DMS79 (cell line): ENCODE measurements around the gene RAD51B.
"Not testable (repeated sequence)": the region's sequence is repeated elsewhere in the genome, so short reads cannot be mapped to it uniquely, and the experiment has no call there.

Source experiments
- DNase-seq: peaks from one replicate; lab custom pipeline; 2025; lab: John Stamatoyannopoulos, UW

The RAD51B gene

DNA sequence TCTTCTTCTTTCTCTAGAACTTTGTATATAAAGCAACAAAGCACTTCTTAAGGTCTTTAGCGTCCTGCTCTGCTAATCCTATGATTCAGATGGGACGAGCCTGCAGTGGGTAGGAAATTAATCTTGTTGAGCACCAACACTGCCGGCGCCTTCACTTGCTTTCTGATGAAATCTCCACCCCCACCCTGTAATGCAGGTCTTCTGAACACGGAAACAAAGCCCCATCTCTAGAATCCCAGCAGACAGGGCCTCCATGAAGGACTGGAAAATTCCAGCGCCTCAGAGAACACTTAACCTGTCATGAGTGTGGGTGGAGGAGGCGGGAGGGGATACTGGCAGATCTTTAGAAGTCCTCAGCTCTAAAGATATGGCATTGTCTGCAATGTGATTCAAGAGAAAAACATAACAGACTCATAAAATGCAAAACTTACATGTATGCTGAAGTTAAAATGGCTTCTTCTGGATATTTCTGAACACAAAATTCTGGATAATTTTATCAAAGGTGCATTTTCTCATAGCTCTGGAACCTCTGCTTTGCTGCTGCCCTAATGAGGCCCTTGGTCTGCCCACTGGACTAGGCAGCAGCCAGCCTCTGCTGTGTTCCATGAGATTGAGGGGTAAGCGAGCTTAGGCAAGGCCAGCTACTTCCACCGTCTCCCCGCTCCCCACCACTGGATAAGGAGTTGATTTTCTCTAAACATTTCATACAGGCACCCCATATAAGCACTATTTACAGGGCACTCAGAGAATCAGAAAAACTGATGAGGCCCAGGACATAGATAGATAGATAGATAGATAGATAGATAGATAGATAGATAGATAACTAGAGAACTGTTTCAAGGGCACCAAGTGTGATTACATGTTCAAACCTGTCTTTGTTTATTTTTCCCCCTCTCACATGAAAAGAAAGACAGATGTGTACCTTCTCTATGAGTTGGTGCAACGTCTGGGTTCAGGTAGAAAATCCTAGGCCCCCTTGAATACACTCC lies 930.2 kb downstream of the RAD51B start:
- no peak for DNase-seq

DNA sequence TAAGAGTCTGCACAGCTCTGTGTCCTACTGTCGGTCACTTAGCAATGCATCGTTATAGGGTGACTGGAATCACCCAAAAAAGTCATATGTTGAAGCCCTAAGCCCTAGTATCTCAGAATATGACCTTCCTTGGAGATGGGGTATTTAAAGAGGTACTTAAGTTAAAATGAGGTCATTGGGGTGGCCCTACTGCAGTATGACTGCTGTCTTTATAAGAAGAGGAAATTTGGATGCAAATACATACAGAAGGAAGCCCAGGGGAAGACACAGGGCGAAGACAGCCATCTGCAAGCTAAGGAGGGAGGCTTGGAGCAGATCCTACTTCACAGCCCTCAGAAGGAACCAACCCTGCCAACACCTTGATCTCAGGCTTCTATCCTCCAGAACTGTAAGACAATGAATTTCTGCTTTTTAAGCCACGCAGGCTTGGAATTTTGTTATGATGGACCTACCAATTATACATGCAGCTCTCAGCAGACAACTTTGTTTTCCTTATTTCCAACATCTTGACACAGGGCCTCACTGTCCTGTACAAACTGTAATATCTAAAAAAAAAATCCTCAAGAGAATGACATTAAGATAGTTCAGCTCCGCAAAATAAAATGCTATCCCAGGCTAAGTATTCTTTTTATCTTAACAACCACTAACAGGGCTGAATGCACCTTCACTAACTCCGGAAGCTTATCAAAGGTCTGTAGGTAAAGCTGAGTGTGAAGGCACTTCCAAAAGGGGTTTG lies 932.9 kb downstream of the RAD51B start:
- no peak for DNase-seq

DNA sequence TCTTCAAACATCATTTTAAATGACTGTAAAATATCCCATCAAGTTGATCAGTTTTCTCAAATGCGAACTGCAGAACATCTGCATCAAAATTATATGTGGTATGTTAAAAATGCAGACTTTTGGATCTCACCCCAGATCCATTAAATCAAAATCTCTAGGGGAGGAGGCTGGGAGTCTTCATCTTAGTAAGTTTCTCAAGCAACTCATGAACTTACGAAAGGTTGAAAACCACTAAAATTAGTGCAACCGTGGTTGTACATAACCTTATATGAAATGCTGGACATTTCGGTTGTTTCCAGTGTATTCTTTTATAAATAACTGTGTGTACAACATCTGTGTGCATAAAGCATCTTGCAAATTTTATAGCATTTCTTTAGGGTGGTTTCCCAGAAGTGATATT lies 934.1 kb downstream of the RAD51B start:
- DNase-seq: no peak

DNA sequence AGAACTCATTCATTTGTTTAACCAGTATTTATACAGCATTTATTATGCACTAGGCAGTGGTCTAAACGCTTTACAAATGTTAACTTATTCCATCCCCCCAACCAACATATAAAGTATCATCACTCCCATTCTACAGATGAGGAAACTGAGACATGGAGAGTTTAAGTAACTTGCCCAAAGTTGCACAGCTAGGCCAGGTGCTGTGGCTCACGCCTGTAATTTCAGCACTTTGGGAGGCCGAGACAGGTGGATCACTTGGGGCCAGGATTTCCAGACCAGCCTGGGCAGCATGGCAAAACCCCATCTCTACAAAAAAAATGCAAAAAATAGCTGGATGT lies 935.4 kb downstream of the RAD51B start:
- DNase-seq: no peak

DNA sequence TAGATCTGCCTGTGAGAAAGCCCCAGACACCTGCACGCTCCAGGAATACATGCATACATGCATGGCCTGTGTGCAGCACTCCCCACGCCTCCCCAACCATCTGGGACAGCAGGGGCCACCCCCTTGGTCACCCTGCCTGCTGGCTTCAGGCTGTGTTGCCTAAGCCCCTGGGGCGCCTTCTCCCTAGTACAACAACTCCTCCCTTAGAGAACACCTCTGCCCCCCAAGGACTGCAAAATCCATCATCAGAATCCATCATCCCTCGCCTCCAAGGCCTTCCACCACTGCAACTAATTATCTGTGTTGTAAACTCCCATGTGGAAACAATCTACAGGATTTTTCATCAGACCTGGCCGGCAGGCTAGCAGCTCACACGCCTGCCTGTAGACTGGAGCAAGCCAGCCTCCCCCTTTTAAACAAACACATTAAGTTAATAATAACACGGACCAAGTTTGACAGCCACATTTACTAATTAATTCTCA lies 936.5 kb downstream of the RAD51B start:
- DNase-seq: no peak

DNA sequence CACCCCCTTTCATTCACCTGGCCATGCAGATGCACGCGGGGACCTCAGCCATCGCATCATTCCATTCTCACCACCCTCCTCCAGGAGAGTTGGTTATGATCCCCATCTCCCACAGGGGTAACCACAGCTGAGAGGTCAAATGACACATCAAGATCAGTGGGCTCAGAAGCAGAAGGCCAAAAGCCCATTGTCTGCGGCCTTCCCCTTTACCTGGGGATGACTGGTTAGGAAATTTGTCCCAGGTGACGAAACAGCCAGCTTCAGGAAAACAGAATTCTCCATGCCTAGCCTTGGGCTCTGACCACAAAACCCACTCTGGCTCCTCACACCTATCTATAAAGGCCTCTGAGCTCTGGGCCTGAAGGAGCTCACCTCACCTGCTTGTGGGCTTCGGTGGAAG lies 937.2 kb downstream of the RAD51B start:
- no peak for DNase-seq

DNA sequence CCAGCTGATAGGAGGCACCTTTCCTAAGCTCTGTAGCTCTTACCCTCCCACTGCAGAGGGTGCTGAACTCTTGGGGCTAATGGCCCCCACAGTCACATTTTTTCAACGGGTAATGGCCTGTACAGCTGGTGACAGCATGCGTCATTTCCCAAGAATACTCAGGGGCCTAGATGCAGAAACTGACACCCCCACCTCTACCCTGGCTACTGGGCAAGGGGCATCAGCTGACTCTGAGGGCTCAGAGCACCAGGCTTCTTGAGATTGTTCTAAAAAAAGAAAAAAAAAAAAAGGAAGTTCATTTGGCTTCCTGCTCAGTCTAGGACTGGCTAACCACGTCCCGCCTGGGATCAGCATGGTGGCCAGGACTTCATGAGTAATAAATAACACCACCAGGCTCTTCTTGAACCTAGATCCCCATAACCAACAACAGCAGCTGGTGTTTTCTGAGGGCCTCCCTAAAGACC lies 938.1 kb downstream of the RAD51B start:
- no peak for DNase-seq

DNA sequence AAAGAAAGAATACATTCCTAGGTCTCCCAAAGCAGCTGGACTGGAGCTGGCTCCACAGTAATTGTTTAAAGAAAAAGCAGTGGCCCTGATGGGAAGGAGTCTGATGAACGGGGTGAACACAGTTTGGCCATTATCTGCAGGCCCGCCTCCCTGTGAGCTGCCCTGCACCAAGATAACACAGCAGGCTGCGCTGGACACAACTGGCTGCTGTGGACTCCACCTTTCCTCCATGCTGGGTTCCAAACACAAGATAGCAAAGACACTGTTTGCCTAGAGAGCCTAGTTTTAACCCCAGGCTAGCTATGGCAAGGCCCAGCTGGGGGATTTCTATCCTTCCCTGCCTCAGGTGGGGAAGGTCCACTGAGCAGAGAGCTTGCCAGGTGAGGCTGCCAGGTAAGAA lies 938.7 kb downstream of the RAD51B start:
- DNase-seq: no peak

DNA sequence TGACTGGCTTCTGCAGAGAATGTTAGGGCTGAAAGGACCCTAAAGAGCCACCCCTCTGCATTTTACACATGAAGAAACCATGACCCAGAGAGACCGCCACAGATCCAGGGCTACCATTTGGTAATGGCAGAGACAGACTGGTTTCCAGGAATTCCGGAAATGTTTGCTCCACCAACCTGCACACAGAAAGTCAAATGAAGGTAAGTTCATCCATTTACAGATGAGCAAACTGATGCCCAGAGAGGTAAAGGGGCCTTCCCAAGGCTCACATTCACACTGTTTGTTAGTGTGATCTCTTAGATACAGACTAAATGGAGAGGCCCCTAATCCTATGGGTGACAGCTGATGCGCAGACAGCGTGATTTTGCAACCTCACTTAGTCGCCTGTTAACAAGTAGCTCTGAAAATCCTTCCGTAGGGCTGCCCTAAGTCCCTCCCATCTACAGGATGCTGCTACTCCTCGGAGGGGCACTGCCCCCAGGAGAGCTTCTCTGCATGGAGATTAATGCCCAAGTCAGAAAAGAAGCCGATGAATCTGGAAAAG lies 939.5 kb downstream of the RAD51B start:
- no peak for DNase-seq

DNA sequence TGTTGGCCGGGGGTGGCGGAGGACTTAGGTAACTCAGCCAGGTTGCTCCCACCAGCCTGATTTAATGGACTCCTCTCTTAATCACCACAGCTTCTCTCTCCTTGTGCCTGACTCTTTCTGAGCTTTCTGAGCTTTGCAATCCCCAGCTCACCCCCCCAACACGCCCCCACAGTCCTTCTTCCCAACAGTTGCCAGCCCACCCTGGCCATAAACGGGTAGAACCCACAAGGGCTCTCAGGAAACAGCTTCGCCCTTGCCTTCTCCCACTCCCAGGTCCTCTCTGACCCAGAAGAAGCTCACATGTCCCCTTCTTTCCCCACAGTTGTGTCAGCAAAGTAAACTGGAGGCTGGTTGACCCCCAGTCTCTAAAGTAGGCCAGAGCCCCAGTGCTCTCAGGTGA lies 940.4 kb downstream of the RAD51B start:
- DNase-seq: no peak

DNA sequence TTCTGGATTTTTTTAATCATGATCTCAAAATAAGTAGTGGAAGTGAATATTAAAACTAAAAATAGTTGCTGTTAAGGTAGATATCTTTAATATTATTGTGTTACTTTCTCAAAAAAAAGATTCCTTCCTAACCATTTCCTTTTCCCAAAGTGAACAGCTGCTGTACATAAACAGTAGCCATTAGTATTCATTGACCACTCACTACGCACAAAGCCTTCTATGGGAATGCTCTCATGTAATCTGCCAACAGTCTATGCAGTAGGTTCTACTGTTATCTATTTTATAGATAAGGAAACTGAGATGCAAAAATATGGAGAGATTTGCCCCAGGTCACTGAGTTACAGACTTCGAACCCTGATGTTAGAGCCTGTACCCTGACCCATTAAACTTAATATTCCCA lies 941.2 kb downstream of the RAD51B start:
- DNase-seq: no peak

DNA sequence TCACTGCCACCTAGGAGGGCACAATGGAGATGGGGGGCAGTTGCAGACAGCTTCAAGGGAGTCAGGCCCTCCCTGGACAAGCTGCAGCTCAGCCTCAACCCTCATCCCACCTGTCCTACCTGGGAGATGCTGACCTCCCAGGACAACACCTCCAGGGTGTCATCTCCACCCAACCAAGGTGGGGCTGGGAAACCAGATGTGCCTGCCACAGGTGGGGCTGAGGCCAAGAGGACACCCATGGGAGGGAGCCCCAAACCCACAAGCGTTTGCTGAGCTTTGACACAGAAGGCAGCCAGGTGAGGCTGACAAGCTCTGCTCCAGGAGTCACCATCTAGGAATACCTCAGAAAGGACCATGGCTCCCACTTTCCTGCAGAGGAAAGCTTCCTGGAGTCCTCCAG lies 941.8 kb downstream of the RAD51B start:
- DNase-seq: no peak

DNA sequence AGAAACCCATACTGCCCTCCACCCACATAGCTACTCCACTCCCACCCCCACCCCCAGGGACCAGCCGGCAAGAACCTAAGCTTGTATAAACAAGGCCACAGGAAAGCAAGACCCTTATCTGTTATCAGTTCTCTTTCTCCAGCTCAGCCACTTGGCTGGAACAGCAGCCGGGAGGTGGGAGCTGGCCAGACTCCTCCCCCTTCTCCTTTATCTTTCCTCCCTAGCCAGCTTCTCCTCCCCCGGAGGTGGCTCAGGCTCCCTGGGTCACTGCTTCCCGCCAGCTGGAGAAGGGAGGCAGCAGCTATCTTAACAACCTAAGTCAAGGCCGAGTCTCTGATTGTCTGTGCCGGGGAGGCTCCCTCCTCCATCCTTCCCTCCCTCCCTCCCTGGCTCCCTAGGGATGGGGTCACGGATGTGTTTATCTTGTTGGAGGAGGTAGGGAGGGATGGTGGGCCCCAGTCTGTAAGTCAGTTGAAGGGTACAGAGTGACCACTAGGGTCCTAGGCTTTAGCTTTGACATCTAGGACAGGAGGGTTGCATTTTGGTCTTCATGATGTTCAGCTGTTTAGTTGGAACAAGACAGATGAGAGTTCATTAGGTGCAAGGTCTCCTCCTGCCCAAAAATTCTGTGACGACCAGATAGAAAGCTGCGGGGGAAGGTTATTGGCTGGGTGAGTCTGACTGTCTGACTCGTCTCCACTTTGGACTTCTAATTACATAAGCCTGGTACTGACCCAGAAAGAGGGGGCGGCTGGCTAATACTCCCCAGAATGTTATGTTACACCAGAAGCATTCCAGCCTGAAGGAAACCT lies 943.6 kb downstream of the RAD51B start:
- no peak for DNase-seq

DNA sequence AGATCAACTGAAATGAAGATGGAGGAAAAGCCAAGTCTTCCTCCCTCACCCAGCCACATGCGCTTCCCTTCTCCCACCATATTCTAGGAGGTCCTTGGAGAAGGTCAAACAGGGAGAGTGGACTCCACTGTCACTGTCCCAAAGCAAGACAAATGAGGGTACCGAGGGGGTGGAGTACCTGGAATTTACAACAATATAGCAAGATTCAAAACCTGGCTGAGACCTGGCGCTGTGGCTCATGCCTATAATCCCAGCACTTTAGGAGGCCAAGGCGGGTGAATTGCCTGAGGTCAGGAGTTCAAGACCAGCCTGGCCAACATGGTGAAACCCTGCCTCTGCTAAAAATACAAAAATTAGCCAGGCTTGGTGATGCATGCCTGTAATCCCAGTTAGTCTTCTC lies 944.3 kb downstream of the RAD51B start:
- not testable (repeated sequence) for DNase-seq

DNA sequence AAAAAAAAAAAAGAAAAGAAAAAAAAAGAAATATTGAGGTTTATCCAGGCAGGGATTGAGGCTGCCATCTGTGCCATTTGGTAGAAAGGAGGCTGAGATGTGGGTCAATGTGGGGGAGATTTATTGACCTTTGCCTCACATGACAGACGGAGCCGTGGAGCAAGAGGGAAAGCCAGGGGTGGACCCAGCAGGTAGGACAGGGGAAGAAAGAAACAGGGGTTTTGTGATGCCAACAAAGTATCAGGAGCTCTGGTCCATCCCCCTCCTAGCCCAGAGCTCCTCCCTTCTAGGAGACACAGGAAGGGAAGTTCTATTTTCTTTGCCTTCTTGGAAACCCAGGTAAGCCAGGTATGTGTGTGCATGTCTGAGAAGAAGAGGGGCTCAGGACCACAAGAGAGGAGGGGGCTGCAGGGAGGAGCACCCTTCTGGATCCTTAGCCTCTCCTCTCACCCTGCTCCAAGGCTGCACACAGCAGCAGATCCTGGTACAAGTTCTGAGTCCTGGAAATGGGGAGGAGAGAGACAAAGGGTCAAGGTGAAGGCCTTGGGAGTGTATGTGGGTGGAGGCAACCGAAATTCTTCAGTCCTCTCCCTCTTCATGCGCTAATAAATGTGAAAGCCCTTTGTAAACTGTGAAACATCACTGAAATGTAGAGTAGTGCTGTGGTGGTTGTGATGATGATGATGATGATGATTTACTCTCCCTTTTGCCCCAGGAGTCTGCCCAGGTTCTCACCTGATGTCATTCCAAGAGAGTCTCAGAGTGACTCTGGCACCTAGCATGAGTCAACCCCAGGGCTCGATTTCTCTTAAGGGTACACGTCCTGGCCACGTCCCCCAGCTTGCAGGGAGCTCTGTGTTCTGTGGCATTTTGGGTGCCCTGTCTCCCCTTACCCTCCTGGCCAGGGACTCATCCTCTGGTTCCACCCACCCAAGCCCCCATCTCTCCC lies 947.0 kb downstream of the RAD51B start:
- DNase-seq: no peak

DNA sequence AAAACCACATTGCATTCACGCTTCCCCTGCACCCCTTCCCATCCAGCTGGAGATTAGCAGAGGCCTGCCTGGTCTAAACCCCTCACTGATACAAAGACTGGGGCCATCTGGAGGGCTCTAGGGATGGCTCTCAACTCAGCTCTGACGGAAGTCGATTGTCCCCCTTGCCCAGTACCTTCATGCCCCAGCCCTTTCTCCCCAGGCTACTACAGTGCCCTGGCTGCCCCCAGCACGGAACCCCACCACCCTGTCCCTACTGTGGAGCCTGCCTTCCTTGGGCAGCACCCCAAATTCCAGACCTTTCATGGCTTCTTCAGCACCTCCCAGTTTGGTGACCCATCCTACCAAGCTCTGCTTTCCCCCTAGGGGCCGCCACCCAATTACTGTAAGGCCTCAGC lies 947.7 kb downstream of the RAD51B start:
- no peak for DNase-seq

DNA sequence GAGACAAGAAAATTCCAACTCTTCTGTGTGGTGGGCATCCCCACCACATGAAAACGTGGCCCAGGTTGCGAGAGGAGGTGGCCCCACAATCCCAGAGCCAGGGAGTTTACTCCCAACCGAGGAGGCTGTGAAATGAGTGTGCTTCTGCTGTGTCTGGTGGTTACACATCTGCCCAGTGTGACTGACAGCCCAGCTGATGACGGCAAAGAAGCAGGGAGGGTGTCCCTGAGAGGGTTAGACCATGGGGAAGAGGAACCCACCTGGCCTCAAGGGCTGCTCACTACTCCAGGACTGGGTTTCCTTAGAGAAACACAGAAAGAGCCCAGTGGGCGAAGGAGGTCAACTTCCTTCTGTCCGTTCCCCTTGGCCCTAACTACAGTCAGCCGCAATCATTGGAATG lies 948.7 kb downstream of the RAD51B start:
- DNase-seq: no peak

DNA sequence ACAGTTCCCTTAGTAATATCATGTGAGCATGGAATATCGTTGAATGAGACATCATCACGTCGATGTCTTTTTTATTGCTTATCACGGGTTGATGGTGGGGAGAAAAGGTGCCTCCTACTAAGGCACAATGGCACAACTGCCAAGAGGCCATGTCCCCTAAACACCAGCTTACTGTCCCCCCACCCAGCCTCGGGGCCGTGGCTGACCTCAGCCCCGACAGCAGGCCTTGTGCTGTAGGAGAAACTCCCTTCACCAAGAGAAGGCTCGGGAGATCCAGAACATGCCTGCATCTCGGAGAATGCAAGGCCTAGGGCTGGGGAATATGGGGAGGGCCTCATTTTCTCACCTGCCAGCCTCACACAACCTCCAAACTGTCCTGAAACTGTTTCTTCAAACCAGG lies 950.5 kb downstream of the RAD51B start:
- DNase-seq: no peak

DNA sequence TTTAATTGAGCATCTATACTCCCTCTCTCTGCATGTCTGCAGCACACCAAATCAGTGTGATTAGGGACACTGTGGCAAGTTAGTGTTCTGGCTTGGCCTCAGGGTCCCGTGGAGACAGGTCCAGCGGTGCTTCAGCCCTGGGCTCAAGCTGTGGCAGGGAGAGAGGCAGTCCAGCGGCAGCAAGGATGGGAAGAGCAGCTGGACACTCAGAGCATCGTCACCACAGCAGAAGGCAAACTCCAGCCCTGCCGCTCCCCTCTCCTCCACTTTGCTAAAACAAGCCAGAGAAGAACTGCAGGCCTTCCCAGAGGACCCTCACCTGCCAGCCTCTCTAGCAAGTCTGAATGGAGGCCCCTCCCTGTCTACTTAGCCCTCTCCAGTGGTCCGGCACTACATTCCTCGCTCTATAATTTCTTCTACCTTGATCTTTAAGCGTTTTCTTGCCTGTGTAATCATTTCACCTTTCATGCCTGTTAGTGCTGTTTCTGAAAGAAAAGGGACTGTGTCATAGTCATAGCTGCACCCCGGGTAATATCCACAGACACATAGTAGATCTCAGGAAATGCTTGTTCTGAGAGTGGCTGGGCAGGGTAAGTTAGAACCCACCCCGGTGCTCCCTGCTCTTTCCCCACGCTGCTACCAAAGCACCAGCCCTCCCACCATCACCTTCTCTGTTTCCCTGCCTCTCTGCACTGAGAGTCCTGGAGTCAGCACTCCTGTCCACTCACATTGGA lies 951.1 kb downstream of the RAD51B start:
- DNase-seq: no peak

DNA sequence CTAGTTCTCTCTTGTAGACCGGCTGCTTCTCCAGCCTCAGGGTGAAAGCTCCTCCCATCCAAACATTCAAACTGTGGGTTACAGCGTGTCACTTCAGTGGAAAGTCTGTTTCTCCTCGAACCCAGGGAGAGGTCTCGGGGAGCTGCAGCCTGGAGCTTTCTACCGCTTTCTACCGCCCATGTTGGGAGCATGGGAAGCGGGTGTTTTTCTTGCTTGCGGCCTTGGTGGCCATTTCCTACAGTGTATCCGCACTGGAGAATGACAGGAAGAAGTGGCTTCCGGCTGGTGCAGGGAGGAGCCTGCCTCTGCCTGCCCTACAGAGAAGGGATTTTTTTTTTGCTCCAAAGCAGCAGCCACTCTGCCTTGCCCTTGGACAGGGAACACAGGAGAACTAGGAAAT lies 952.1 kb downstream of the RAD51B start:
- no peak for DNase-seq
